Activated CD4-positive, alpha-beta T cell treated with anti-CD3 and anti-CD28 coated beads, Interleukin-2, amount 50 U/mL, for 1 hour (primary cell): ENCODE results near the gene CNOT8.
"Not testable (repeated sequence)": the region's sequence is repeated elsewhere in the genome, so short reads cannot be mapped to it uniquely, and the experiment has no call there.

Source experiments
- DNase-seq: peaks from one replicate; pipeline ENCODE4 v3.0.0-alpha.2; 2020

Gene CNOT8

DNA sequence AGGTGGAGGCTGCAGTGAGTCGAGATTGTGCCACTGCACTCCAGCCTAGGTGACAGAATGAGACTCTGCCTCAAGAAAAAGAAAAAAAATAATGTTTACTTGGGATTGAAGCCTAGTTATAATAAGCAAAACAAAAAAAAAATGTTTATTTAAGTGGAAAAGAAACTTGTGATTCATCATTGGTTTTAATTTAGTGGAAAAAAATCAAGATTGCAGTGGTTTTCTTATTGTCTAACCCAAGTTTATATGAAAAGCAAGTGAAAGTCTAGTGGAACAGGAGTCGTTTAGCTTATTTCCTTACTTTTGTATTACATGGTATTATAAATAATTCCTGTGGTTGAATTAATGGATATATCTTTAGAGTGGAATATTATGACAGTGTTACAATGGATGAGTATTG, 8.4 kb downstream of the CNOT8 start:
- DNase-seq: no peak

DNA sequence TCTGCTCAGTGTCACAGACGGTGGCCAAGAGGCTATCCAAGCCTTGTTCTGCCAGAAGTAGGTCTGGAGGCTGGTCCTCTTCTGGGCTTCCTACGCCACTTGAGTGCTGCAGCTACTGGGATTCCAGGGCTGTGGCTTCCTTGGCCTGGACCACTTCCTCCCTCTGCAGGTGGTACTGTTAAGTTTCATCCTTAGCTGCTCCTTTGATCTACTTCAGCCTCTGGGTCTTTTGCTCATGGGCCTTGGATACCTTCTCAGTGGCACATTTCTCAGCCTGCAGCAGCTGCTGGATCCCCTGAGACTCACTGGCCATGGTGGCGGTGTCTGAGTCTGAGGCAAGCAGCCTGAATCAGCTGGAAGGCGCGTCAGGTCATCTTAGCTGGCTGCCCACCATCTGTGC, 10.3 kb downstream of the CNOT8 start:
- no peak for DNase-seq

DNA sequence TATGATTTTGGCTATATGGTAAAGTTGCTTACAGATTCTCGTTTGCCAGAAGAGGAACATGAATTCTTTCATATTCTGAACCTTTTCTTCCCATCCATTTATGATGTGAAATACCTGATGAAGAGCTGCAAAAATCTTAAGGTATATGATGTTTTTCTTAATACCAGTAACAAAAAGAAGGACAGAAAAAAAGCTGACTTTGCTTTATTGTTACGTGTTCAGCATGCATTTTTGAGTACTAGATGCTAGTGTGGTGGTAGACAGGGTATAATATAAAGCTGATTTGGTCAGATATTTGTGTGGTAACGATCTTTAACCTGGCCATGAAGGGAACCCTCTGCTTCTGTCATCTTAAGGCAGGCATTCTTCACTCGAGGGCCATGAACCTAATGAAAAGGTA, 13.3 kb downstream of the CNOT8 start:
- DNase-seq: no peak

DNA sequence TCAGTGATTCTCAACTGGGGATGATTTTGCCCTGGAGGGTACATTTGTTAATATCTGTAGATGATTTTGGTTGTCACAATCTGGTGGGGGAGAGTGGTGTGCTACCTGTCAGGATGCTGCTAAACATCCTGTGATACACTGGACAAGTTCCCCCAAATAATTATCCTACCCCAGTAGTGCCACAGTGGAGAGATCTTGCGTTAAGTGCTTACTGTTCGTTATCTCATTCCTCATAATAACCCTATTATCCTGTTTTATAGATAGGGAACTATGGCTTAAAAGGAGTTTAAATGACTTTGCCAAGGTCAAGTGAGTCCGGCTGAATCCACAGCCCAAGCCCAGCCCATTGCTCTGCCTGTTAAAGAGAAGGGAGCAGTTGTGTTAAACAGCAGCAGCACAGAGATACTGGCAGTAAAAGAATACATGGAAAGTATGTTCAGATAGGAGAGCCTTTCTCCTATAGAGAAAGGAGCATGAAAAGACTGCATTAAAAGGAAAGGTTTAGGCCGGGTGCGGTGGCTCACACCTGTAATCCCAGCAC, 15.4 kb downstream of the CNOT8 start:
- no peak for DNase-seq

DNA sequence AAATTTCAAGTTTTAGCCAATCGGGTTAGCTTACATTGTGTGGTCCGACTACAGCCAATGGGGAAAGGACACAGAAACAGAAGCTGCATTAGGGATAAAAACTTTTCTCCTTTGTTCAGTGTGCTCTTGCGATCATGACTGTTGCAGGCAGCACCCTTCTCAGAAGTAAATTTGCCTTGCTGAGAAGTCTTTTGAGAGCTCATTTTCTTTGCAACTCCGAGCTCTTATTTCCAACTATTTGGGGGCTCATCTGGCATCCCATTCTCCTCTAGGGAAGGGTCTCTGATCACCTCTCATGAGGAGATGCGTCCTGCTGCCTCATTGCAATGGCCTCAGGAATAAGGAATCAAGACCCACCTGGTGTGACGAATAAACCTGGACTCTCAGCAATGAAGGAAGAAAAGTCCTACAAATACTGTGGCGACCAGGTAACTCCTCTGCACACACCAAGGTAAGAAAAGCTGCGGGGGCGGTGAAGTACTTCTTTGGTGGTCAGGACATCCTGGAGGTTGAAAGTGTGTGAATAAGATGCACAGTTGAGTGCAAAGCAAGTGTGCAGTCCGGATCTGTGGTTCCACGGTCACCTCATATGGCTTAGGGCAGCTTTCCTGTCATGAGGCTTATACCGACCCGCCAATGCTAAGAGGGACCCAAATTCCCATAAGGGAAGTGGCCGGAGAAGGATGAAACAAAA, 20.4 kb downstream of the CNOT8 start:
- DNase-seq: no peak

DNA sequence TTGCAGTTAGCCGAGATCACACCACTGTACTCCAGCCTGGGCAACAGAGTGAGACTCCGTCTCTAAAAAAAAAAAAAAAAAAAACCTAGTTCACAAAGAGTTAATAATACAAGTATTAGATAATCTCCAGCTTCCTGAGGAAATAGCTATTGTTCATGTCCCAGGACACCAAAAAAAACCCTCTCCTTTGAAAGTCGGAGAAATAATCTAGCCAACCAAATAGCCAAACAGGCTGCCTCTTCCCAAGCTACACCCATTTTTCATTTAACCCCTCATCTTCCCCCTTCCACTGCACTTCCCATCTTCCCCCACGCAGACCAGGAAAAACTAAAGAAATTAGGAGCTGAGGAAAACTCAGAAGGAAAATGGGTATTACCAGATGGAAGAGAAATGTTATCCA, 23.6 kb downstream of the CNOT8 start:
- DNase-seq: no peak

DNA sequence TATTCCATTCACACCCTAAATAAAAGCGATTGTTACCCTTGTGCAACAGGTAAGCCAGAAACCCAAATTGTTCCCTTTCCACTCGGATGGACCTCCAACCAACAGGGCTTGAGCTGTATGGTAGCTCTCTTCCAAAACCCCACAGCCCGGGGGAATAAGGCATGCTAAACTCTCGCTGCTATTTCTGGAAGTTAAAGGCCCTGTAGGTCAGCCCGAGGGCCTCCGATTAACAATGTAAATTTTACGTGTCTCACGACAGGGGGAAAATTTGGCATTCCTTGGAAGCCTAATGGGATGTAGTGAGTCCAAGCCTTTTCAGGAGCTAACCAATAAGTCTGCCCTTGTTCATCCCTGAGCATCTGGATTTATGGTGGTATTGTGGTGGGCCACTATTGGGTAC, 26.0 kb downstream of the CNOT8 start:
- no peak for DNase-seq

DNA sequence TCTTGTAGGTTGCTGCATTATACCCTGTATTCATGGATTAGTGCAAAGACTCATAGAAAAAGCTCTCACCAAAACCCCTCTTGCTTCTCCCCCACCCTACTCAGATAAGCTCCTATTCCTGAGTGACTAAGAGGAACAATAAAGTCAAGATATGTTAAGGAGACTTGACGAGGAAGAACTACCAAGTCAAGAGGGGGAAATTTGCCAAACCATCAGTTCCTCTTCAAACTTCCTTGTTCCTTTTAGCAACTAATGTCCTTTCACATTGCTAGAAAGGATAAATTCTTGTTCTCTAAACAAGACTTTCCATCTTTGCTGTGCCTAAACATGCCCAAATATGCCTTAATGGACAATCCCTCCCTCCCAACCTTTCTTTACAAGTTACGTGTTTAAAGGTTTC, 27.0 kb downstream of the CNOT8 start:
- DNase-seq: no peak

DNA sequence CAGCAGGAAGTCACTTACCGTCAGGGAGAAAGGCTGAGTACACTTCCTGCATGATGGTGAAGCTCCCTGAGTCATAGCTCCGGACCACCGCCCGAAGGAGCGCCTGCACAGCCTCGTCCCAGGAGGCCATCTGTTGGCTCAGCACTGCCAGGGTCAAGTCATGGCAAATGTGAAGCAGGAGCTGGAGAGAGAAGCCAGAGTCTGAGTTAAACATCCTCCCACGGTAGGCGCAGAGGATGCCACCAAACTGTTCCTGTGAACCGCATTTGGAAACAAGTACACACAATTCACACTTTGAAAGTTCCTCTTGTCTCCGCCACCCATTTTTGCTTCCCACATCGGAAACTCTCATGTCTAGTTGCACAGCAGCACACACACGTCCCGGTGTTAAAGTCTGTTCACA, 33.9 kb downstream of the CNOT8 start:
- DNase-seq: no peak

DNA sequence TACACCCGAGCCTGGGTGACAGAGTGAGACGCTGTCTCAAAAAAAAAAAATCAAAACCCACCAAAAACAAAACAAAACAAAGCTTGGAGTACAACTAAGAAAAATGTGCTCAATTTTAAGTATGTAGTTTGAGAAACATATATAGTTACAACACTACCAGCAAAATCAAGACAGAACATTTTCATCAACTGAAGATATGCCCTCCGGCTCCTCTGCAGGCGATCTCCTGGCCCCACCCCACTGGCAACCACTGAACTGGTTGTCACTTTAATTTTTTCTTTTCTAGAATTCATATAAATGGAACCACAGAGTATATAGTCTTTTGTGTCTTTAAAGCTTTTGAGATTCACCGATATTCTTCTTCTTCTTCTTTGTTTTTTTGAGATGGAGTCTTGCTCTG, 35.0 kb downstream of the CNOT8 start:
- DNase-seq: no peak

DNA sequence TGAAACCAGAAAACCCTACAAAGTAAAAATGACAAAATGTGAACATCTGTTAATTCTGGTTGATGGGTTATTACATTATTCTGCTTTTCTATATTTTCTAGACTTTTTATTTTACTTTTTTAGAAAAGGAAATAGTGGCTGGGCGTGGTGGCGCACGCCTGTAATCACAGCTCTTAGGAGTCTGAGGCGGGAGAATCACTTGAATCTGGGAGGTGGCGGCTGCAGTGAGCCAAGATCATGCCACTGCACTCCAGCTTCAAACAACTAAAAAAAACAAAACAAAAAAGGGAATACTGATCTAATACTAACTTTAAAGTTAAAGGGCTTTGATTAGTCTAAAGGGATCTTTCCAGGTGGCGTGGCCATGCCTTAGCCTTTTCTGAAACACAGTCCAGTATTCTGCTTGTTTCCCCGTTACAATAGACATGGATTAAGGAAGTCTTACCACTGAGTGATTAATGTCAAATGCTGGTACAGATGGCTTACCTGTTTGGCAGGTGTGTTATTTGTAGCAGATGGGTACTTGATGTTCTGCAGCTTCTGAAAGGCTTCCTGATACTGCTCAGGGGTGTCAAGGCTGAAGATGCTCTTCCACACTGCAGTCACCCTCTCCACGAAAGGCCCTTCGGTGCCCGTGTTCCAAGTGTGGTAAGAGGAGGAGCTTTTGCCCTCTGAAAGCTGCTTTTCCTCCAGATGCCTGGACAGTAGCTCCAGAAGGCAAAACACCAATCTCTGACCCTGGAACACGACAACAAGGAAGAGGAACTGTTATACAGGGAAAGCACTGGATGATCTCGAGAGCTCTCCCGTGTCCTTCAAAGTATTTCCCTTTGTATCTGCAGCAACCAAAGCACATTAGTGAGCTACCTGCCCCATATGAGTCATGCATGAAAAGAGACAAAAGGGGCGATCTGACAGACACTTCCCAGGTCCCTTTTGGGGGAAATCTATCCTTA, 37.5 kb downstream of the CNOT8 start:
- no peak for DNase-seq

DNA sequence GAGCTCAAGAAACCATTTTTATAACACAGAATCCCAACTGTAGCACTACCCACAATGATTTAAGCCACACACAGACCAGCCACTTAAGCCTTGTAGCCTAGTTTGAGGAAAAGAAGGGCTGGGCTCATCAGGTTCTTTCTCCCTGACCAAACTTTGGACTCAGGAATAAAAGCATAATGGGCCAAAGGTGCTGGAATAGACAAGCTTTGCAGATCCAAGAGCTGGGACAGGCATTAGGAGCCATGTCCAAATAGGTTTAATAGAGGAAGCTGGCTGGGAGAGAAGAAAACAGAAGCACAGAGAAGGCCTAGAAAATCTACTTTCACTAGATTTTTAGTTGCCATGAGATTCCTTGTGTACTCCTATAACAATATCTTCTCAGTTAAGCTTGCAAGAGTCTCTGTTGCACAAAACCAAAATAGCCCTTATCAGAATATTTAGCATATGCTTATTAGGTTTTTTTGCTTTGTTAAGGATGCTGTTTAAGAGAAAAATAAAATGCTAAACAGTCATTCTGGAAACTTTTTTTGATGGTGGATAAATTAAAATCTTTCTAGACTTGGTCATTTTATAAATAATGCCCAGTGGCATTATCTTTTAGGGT, 38.2 kb downstream of the CNOT8 start:
- DNase-seq: no peak

DNA sequence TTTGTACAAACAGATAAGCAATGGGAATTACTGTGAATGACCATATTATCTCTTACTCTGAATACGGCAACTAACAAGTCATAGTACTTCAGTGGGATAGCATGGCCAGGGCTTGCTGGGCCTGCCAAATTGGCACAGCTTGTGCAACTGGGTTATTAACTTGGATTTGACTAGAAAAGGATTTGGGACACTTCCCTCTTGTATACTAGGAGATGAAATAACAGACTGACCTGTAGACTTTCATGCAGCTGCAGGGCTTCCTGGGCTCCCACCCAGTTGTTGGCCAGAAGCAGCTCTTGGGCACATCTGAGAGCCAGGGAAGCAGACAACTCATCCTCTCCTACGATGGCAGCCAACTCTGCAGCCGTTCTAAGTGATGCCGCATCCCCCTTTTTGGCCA, 39.8 kb downstream of the CNOT8 start:
- DNase-seq: no peak

DNA sequence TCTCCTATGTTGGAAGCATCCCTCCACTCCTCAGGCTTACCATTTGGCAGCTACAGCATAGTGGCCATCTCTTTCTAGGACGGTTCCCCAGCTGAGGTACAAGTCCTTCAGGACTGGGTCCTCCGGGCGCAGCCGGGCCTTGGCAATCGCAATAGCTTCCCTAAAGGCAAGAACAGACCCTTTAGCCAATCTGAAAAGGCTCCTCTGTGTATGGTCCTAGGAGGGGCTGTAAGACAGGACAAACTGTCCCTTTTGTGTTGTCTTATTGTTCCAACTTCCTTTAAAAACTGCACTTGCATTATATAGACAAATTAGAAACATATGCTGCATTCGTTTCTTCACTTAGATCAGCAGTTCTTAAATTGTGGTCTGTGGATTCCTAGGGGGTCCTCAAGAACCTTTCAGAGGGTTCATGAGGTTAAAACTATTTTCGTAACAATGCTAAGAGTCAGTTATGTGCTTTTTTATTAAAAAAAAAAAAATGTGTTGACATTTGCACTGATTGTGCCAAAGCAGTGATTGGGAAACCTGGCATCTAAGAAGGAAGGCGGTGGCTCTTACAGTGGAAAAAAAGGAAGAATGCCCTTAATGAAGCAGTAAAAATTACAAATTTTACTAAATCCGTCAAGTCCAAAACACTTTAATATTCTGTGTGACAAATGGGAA, 40.9 kb downstream of the CNOT8 start:
- DNase-seq: no peak

DNA sequence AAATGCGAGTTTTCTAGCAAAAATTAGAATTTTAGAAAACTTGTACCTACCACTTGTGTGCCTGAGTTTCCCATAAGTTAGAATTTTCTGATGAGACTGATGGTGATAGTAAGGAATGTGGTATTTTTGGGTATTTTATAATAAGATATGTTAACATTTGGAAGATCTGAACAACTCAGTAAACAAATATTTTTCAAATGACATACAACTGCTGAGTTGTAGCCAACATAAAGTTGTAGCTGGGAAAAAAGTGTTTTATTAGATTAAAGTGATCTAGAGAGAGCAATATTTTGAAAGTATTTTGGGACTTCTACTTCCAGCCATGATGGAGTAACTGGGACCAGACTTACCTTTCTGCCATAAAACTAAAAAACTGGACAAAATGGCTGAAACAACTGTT, 41.6 kb downstream of the CNOT8 start:
- no peak for DNase-seq

DNA sequence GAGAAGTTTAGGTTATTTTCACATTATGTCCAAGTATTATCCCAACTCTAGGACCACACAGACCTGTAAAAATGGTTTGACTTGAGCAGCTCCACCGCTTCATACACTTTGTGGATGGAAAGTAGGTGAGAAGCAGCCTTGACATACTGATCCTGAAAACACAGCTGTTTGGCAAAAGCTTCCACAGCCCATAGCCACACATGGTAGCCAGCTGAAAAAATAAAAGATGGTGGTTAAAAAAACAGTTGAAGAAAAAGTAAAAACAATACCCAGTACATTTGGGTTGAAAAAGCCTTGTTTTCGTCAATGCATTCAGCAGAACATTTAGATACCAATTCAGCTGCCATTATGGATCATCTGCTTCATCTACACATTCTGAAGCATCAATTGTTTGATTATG, 42.8 kb downstream of the CNOT8 start:
- DNase-seq: no peak

DNA sequence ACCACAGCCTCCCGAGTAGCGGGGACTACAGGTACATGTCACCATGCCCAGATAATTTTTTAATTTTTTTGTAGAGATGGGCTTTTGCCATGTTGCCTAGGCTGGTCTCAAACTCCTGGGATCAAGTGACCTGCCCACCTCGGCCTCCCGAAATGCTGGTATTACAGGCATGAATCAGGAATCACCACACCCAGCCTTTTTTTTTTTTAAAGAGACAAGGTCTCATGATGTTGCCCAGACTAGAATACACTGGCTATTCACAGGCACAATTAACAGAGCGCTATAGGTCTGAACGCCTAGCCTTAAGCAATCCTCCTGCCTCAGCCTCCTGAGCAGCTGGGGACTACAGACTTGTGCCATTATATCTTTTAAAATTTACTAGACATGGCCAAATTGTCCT, 43.5 kb downstream of the CNOT8 start:
- DNase-seq: no peak

DNA sequence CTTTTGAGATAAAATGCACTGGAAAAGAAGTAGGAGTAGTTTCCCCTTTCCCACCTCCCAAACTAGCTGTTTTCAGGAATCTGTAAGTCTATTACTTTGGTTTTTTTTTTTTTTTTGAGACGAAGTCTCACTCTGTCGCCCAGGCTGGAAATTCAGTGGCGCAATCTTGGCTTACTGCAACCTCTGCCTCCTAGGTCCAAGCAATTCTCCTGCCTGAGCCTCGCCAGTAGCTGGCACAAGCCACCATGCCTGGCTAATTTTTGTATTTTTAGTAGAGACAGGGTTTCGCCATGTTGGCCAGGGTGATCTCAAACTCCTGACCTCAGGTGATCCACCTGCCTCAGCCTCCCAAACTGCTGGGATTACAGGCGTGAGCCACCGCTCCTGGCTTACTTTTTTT, 47.2 kb downstream of the CNOT8 start:
- DNase-seq: not testable (repeated sequence)

DNA sequence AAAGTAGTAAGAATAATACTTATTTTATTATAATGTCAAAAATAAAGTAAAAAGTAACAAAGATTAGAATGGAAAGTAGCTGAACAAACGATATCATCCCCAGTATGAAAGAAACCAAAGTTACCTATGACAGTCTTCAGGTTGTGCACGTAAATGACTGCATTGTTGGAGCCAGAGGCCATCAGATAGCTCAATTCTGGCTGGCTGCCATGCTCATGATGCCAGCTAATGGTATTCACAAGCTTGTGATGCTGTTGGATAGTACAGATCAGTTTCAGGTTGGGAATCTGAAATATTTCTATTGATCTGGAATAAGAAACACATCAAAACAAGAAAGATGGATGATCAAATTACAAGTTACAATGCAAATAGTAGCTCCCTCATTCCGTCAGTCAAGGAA, 58.4 kb downstream of the CNOT8 start:
- DNase-seq: no peak

DNA sequence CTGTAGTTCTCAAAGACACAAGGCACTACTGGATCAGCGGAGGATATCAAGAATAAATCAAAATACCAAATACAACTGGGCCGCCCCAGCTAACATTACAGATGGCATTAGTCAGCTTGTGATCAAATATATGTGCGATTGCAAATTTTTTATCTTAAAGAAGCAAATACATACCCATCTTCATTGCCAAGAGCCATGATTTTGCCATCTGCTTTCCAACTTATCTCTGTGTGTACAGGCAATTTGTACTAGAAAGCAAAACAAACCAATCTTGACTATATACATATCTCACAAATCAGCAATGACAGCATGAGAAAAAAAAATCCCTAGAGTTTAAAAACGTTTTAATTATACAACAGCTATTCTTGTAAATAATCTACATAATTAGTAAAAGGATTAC, 59.3 kb downstream of the CNOT8 start:
- DNase-seq: no peak

DNA sequence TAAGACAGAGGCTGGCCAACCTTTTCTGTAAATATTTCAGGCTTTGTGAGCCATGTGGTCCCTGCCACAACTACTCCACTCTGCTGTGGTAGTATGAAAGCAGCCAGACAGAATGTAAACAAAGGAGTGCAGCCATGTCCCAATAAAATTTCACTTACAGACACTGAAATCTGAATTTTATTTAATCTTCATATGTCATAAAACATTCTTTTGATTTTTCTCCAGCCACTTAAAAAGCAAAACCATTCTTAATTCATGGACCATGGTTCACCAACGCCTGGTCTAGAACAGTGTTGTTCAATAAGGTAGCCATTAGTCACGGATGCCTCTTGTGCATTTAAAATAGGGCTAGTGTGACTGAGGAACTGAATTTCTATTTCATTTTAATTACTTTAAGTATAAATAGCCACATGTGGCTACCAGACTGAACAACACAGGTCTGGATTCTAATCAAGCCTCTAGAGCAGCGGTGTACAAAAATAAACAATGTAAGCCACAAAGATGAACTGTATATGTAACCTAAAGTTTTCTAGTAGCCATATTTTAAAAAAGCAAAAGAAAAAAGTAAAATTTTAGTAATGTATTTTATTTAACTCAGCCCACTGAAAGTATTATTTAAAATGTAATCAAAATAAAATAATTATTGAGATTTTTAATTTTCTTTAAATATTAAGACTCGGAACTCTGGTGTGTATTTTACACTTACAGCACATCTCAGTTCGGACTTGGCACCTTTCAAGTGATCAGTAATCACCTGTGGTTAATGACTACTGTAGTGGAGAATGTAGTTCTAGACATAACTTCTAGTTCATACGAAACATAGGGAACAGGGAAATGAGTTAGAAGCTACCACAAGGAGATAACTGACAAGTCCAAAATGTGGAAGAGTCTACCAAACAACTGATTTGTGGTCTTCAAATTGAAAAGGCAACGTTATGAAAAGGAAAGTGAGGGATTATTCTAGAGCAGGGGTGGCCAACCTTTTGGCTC, 65.3 kb downstream of the CNOT8 start:
- DNase-seq: no peak
